Measurements from ENCODE around the gene ATP6V0A1. TPM values are rescaled to one million over a fixed set of nuclear protein-coding genes. Genes with fewer than 3 reads are reported as not detected.

Gene ATP6V0A1
- total RNA-seq, 1 experiment from 2014 or later = 54.6 TPM

DNA sequence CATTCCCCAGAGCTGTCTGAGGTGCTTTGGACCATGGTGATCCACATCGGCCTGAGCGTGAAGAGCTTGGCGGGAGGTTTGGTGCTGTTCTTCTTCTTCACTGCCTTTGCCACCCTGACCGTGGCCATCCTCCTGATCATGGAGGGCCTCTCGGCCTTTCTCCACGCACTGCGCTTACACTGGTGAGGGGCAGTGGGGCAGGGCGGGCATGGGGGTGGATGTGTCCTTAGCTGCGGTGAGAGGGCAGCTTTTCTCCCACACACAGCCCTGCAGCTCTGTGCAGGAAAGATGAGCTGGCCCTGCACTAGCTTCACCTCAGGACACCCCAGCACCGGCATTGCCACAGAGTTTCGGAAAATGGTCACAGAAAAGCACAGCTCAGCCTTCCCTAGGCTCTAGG is 55.6 kb downstream of the ATP6V0A1 start:
- TF ChIP-seq EZH2 (IDR thresholded peaks at IDR 0.05; ENCODE audit: borderline replicate concordance, low read depth, low read length, poor library complexity, severe bottlenecking) = no peak
- TF ChIP-seq, protein P1, sequence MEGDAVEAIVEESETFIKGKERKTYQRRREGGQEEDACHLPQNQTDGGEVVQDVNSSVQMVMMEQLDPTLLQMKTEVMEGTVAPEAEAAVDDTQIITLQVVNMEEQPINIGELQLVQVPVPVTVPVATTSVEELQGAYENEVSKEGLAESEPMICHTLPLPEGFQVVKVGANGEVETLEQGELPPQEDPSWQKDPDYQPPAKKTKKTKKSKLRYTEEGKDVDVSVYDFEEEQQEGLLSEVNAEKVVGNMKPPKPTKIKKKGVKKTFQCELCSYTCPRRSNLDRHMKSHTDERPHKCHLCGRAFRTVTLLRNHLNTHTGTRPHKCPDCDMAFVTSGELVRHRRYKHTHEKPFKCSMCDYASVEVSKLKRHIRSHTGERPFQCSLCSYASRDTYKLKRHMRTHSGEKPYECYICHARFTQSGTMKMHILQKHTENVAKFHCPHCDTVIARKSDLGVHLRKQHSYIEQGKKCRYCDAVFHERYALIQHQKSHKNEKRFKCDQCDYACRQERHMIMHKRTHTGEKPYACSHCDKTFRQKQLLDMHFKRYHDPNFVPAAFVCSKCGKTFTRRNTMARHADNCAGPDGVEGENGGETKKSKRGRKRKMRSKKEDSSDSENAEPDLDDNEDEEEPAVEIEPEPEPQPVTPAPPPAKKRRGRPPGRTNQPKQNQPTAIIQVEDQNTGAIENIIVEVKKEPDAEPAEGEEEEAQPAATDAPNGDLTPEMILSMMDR (conservative IDR thresholded peaks at IDR 0.05; ENCODE audit: low read depth, low read length) = no peak
- H3K4me1 ChIP-seq (ENCODE audit: insufficient read depth, low read length, poor library complexity, severe bottlenecking) = peaks cover 18% of the 10 kb centered on the region
- intact Hi-C loops (cut with micrococcal nuclease; ENCODE audit: unreplicated experiment) = no loop called here
- no peak overlapping the region for H3K27ac ChIP-seq (ENCODE audit: low read depth, low read length, poor library complexity, severe bottlenecking)
- H3K36me3 ChIP-seq (ENCODE audit: insufficient read depth, low read length, poor library complexity, severe bottlenecking) = no peaks in the 10 kb centered on the region
- H3K4me3 ChIP-seq (ENCODE audit: low read depth, low read length, poor library complexity, severe bottlenecking) = no peak overlapping the region
- POLR2A ChIA-PET (ENCODE audit: low non-redundant PET) = no interaction called here
- BruUV-seq (replicated peaks) = no TSS peak
- CTCF ChIA-PET = no interaction called here
- H3K9me3 ChIP-seq (ENCODE audit: low read depth, low read length, poor library complexity, severe bottlenecking) = no peaks in the 10 kb centered on the region
- no peaks in the 10 kb centered on the region for H3K27me3 ChIP-seq (replicated peaks; ENCODE audit: insufficient read depth, low read depth, low read length, poor library complexity)
- no peak for DNase-seq (ENCODE audit: low spot score)

DNA sequence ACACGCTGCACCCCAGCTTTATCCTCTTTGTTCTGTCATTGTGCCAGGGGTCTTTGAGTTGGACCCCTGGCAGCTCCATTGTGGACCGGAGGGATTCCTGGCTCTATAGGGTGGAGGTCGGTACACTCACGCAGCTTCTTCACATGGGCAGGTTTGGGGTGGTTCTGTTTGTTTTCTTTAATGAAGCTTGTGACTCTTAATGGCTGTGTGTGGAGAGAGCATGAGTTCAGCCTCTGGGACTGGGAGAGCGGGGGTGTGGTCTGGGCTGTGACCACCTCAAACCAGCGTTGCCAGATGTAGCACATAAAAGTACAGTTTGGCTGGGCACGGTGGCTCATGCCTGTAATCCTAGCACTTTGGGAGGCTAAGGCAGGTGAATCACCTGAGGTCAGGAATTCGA is 56.2 kb downstream of the ATP6V0A1 start:
- intact Hi-C loops (cut with micrococcal nuclease; ENCODE audit: unreplicated experiment) = loop anchor here (5.0 kb wide), 1 partner anchor 108 kb away; no protein-coding TSS in a partner anchor
- H3K36me3 ChIP-seq (ENCODE audit: insufficient read depth, low read length, poor library complexity, severe bottlenecking) = no peaks in the 10 kb centered on the region
- no peak for TF ChIP-seq EZH2 (IDR thresholded peaks at IDR 0.05; ENCODE audit: borderline replicate concordance, low read depth, low read length, poor library complexity, severe bottlenecking)
- TF ChIP-seq, protein P1 (conservative IDR thresholded peaks at IDR 0.05; ENCODE audit: low read depth, low read length) = no peak
- H3K9me3 ChIP-seq (ENCODE audit: low read depth, low read length, poor library complexity, severe bottlenecking) = no peaks in the 10 kb centered on the region
- H3K27ac ChIP-seq (ENCODE audit: low read depth, low read length, poor library complexity, severe bottlenecking) = no peak overlapping the region
- ChIA-PET POLR2A (ENCODE audit: low non-redundant PET) (no interaction called here), CTCF (no interaction called here)
- no peak for DNase-seq (ENCODE audit: low spot score)
- no TSS peak for BruUV-seq (replicated peaks)
- H3K27me3 ChIP-seq (replicated peaks; ENCODE audit: insufficient read depth, low read depth, low read length, poor library complexity) = no peaks in the 10 kb centered on the region
- peaks cover 24% of the 10 kb centered on the region for H3K4me1 ChIP-seq (ENCODE audit: insufficient read depth, low read length, poor library complexity, severe bottlenecking)
- H3K4me3 ChIP-seq (ENCODE audit: low read depth, low read length, poor library complexity, severe bottlenecking) = no peak overlapping the region

DNA sequence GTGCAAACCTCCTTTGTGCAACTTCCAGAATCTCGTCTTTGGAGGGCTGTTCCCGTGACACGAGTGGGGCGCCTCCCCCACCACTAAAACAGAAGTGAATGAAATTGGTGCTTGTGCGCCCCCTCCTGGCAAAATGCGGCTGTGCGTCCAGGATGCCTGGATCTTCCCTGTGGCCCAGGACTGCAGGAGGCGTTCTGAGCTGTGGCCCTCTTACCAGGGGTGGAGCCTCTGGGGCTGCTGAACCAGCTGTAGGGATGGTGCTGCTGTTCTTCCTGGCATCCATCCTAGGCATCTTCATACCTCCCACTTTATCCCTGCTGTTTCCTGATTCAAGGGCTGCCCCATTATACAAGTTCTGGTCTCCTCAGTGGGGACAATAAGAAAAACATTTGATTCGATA is 58.8 kb downstream of the ATP6V0A1 start:
- peak; percentile 72 for DNase-seq (ENCODE audit: low spot score)
- CTCF ChIA-PET = interaction anchor here (0.6 to 0.7 kb wide), 3 partner anchors 10 to 257 kb away, joined by 3 to 5 read pairs (median 3); no protein-coding TSS in a partner anchor
- Histone ChIP-seq H3K27me3 (replicated peaks; ENCODE audit: insufficient read depth, low read depth, low read length, poor library complexity) (no peaks in the 10 kb centered on the region), H3K36me3 (ENCODE audit: insufficient read depth, low read length, poor library complexity, severe bottlenecking) (no peaks in the 10 kb centered on the region), H3K27ac (ENCODE audit: low read depth, low read length, poor library complexity, severe bottlenecking) (no peak overlapping the region), H3K9me3 (ENCODE audit: low read depth, low read length, poor library complexity, severe bottlenecking) (no peaks in the 10 kb centered on the region), H3K4me1 (ENCODE audit: insufficient read depth, low read length, poor library complexity, severe bottlenecking) (peaks cover 29% of the 10 kb centered on the region), H3K4me3 (ENCODE audit: low read depth, low read length, poor library complexity, severe bottlenecking) (no peak overlapping the region)
- intact Hi-C loops (cut with micrococcal nuclease; ENCODE audit: unreplicated experiment) = loop anchor here (1.0 to 5.0 kb wide), 2 partner anchors 89 to 110 kb away; no protein-coding TSS in a partner anchor
- POLR2A ChIA-PET (ENCODE audit: low non-redundant PET) = no interaction called here
- TF ChIP-seq, protein P1 (conservative IDR thresholded peaks at IDR 0.05; ENCODE audit: low read depth, low read length) = peak; percentile 87
- TF ChIP-seq EZH2 (IDR thresholded peaks at IDR 0.05; ENCODE audit: borderline replicate concordance, low read depth, low read length, poor library complexity, severe bottlenecking) = no peak
- no TSS peak for BruUV-seq (replicated peaks)
